ENCODE results near the gene KBTBD2.

KBTBD2 gene

GRCh38 chr7:32872421-32872820, 19.1 kb downstream of the KBTBD2 start:
- H3K4ac ChIP-seq (ENCODE audit: low read length) = no peak overlapping the region
- H2BK15ac ChIP-seq (ENCODE audit: low read length) = no peak overlapping the region
- H3K4me3 ChIP-seq (ENCODE audit: low read length in 2 of 2) = no peak overlapping the region
- no peak overlapping the region for H2BK5ac ChIP-seq (ENCODE audit: low read length)
- H3K23ac ChIP-seq (ENCODE audit: low read depth, low read length, poor library complexity) = no peak overlapping the region
- no peaks in the 10 kb centered on the region for H3K27me3 ChIP-seq (ENCODE audit: control insufficient read depth in 3 of 3, insufficient read depth in 3 of 3, low read depth in 1 of 3, low read length in 3 of 3)
- H3K36me3 ChIP-seq (replicated peaks in 1 of 2; ENCODE audit: control insufficient read depth in 2 of 2, insufficient read depth in 2 of 2, low read length in 2 of 2) = peaks cover 21 to 95% of the 10 kb centered on the region in 2 donors
- no peak overlapping the region for H2AFZ ChIP-seq (ENCODE audit: low read length)
- H4K8ac ChIP-seq (ENCODE audit: low read depth, low read length) = no peak overlapping the region
- H3K9ac ChIP-seq (ENCODE audit: low read depth, low read length, poor library complexity) = no peak overlapping the region
- no peak overlapping the region for H3K4me2 ChIP-seq (ENCODE audit: insufficient read depth, low read length, poor library complexity, severe bottlenecking)
- no peak overlapping the region for H2BK120ac ChIP-seq (ENCODE audit: low read depth, low read length)
- H3K4me1 ChIP-seq (ENCODE audit: control insufficient read depth in 2 of 2, insufficient read depth in 1 of 2, low read depth in 1 of 2, low read length in 2 of 2) = no peaks in the 10 kb centered on the region
- no peak overlapping the region for H3K18ac ChIP-seq (ENCODE audit: low read length)
- WGBS, 2 donors (ENCODE audit: extremely low coverage in 2 of 2, insufficient read length in 2 of 2, insufficient replicate concordance in 1 of 2) = no CpG with 5 or more reads among the region's 2 CpGs
- no peak overlapping the region for H2BK12ac ChIP-seq (ENCODE audit: low read length)
- H3K14ac ChIP-seq (ENCODE audit: low read length) = no peak overlapping the region
- no peak overlapping the region for H2AK5ac ChIP-seq (ENCODE audit: low read depth, low read length)
- H4K91ac ChIP-seq (ENCODE audit: low read depth, low read length, poor library complexity) = no peak overlapping the region
- no peaks in the 10 kb centered on the region for H3K79me1 ChIP-seq (ENCODE audit: low read depth, low read length)
- H3K9me3 ChIP-seq (replicated peaks in 1 of 2; ENCODE audit: control insufficient read depth in 2 of 2, insufficient read depth in 1 of 2, low read depth in 1 of 2, low read length in 2 of 2) = peaks cover 0 to 4% of the 10 kb centered on the region in 2 donors
- DNase-seq (ENCODE audit: low spot score) = no peak
- H3K27ac ChIP-seq (replicated peaks; ENCODE audit: low read length) = no peak overlapping the region

- H3K79me1 ChIP-seq (ENCODE audit: low read depth, low read length) = no peaks in the 10 kb centered on the region
- H3K36me3 ChIP-seq (replicated peaks in 1 of 2; ENCODE audit: control insufficient read depth in 2 of 2, insufficient read depth in 2 of 2, low read length in 2 of 2) = peaks cover 21 to 97% of the 10 kb centered on the region in 2 donors
- no peak overlapping the region for H3K27ac ChIP-seq (replicated peaks; ENCODE audit: low read length)
- H3K4me3 ChIP-seq (ENCODE audit: low read length in 2 of 2) = no peak overlapping the region
- H2AK5ac ChIP-seq (ENCODE audit: low read depth, low read length) = no peak overlapping the region
- no peak overlapping the region for H2BK15ac ChIP-seq (ENCODE audit: low read length)
- no peak overlapping the region for H2BK12ac ChIP-seq (ENCODE audit: low read length)
- H3K23ac ChIP-seq (ENCODE audit: low read depth, low read length, poor library complexity) = no peak overlapping the region
- H3K14ac ChIP-seq (ENCODE audit: low read length) = no peak overlapping the region
- H3K4me1 ChIP-seq (ENCODE audit: control insufficient read depth in 2 of 2, insufficient read depth in 1 of 2, low read depth in 1 of 2, low read length in 2 of 2) = no peaks in the 10 kb centered on the region
- no peak for DNase-seq (ENCODE audit: low spot score)
- H3K18ac ChIP-seq (ENCODE audit: low read length) = no peak overlapping the region
- H2AFZ ChIP-seq (ENCODE audit: low read length) = no peak overlapping the region
- no peak overlapping the region for H3K9ac ChIP-seq (ENCODE audit: low read depth, low read length, poor library complexity)
- WGBS, 2 donors (ENCODE audit: extremely low coverage in 2 of 2, insufficient read length in 2 of 2, insufficient replicate concordance in 1 of 2) = no CpG with 5 or more reads among the region's 4 CpGs
- H3K9me3 ChIP-seq (replicated peaks in 1 of 2; ENCODE audit: control insufficient read depth in 2 of 2, insufficient read depth in 1 of 2, low read depth in 1 of 2, low read length in 2 of 2) = peaks cover 0 to 10% of the 10 kb centered on the region in 2 donors
- H3K4ac ChIP-seq (ENCODE audit: low read length) = no peak overlapping the region
- no peak overlapping the region for H2BK120ac ChIP-seq (ENCODE audit: low read depth, low read length)
- H3K4me2 ChIP-seq (ENCODE audit: insufficient read depth, low read length, poor library complexity, severe bottlenecking) = no peak overlapping the region
- H2BK5ac ChIP-seq (ENCODE audit: low read length) = no peak overlapping the region
- no peak overlapping the region for H4K91ac ChIP-seq (ENCODE audit: low read depth, low read length, poor library complexity)
- no peak overlapping the region for H4K8ac ChIP-seq (ENCODE audit: low read depth, low read length)
- H3K27me3 ChIP-seq (ENCODE audit: control insufficient read depth in 3 of 3, insufficient read depth in 3 of 3, low read depth in 1 of 3, low read length in 3 of 3) = no peaks in the 10 kb centered on the region
Measured at GRCh38 chr7:32871624-32872371, 19.8 kb downstream of the KBTBD2 start.

DNA sequence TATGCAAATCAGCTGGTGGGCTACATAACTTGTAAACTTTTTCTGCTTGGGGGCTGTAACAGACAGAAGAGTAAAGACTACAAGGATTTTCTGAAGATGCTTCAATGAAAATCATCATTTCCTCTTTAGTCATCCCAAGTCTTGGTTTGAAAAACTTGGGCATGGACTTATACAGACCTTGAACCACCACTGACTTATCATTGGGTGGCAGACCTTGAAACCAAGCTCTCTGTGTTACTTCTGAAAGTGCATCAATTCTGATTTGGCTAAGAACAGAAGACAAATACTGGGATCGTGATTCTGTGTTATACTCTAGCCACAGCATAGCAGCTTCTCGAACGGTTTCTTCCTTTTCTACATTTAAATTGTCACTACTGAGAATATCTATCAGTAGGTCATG, 21.3 kb downstream of the KBTBD2 start:
- no CpG with 5 or more reads among the region's 3 CpGs for WGBS, 2 donors (ENCODE audit: extremely low coverage in 2 of 2, insufficient read length in 2 of 2, insufficient replicate concordance in 1 of 2)
- no peak overlapping the region for H2BK120ac ChIP-seq (ENCODE audit: low read depth, low read length)
- no peak overlapping the region for H4K8ac ChIP-seq (ENCODE audit: low read depth, low read length)
- H3K27me3 ChIP-seq (ENCODE audit: control insufficient read depth in 3 of 3, insufficient read depth in 3 of 3, low read depth in 1 of 3, low read length in 3 of 3) = no peaks in the 10 kb centered on the region
- no peak overlapping the region for H3K23ac ChIP-seq (ENCODE audit: low read depth, low read length, poor library complexity)
- H2BK12ac ChIP-seq (ENCODE audit: low read length) = no peak overlapping the region
- H3K27ac ChIP-seq (replicated peaks; ENCODE audit: low read length) = no peak overlapping the region
- DNase-seq (ENCODE audit: low spot score) = no peak
- no peaks in the 10 kb centered on the region for H3K79me1 ChIP-seq (ENCODE audit: low read depth, low read length)
- no peak overlapping the region for H3K18ac ChIP-seq (ENCODE audit: low read length)
- no peak overlapping the region for H3K4ac ChIP-seq (ENCODE audit: low read length)
- no peaks in the 10 kb centered on the region for H3K4me1 ChIP-seq (ENCODE audit: control insufficient read depth in 2 of 2, insufficient read depth in 1 of 2, low read depth in 1 of 2, low read length in 2 of 2)
- H3K36me3 ChIP-seq (replicated peaks in 1 of 2; ENCODE audit: control insufficient read depth in 2 of 2, insufficient read depth in 2 of 2, low read length in 2 of 2) = peaks cover 22 to 98% of the 10 kb centered on the region in 2 donors
- no peak overlapping the region for H2AFZ ChIP-seq (ENCODE audit: low read length)
- peaks cover 0 to 18% of the 10 kb centered on the region in 2 donors for H3K9me3 ChIP-seq (replicated peaks in 1 of 2; ENCODE audit: control insufficient read depth in 2 of 2, insufficient read depth in 1 of 2, low read depth in 1 of 2, low read length in 2 of 2)
- H3K4me3 ChIP-seq (ENCODE audit: low read length in 2 of 2) = no peak overlapping the region
- H4K91ac ChIP-seq (ENCODE audit: low read depth, low read length, poor library complexity) = no peak overlapping the region
- no peak overlapping the region for H3K14ac ChIP-seq (ENCODE audit: low read length)
- no peak overlapping the region for H3K9ac ChIP-seq (ENCODE audit: low read depth, low read length, poor library complexity)
- no peak overlapping the region for H3K4me2 ChIP-seq (ENCODE audit: insufficient read depth, low read length, poor library complexity, severe bottlenecking)
- no peak overlapping the region for H2BK5ac ChIP-seq (ENCODE audit: low read length)
- no peak overlapping the region for H2BK15ac ChIP-seq (ENCODE audit: low read length)
- no peak overlapping the region for H2AK5ac ChIP-seq (ENCODE audit: low read depth, low read length)

- Histone ChIP-seq H3K4ac (ENCODE audit: low read length) (no peak overlapping the region), H2AK5ac (ENCODE audit: low read depth, low read length) (no peak overlapping the region), H3K23ac (ENCODE audit: low read depth, low read length, poor library complexity) (no peak overlapping the region), H2BK5ac (ENCODE audit: low read length) (no peak overlapping the region), H3K79me1 (ENCODE audit: low read depth, low read length) (no peaks in the 10 kb centered on the region), H4K91ac (ENCODE audit: low read depth, low read length, poor library complexity) (no peak overlapping the region), H3K27me3 (ENCODE audit: control insufficient read depth in 3 of 3, insufficient read depth in 3 of 3, low read depth in 1 of 3, low read length in 3 of 3) (no peaks in the 10 kb centered on the region), H3K4me2 (ENCODE audit: insufficient read depth, low read length, poor library complexity, severe bottlenecking) (no peak overlapping the region), H3K4me3 (ENCODE audit: low read length in 2 of 2) (no peak overlapping the region), H3K18ac (ENCODE audit: low read length) (no peak overlapping the region), H4K8ac (ENCODE audit: low read depth, low read length) (no peak overlapping the region), H3K4me1 (ENCODE audit: control insufficient read depth in 2 of 2, insufficient read depth in 1 of 2, low read depth in 1 of 2, low read length in 2 of 2) (no peaks in the 10 kb centered on the region), H3K9me3 (replicated peaks in 1 of 2; ENCODE audit: control insufficient read depth in 2 of 2, insufficient read depth in 1 of 2, low read depth in 1 of 2, low read length in 2 of 2) (peaks cover 0 to 20% of the 10 kb centered on the region in 2 donors), H3K14ac (ENCODE audit: low read length) (no peak overlapping the region), H3K9ac (ENCODE audit: low read depth, low read length, poor library complexity) (no peak overlapping the region), H3K36me3 (replicated peaks in 1 of 2; ENCODE audit: control insufficient read depth in 2 of 2, insufficient read depth in 2 of 2, low read length in 2 of 2) (peaks cover 22 to 98% of the 10 kb centered on the region in 2 donors), H2BK15ac (ENCODE audit: low read length) (no peak overlapping the region), H2BK12ac (ENCODE audit: low read length) (no peak overlapping the region), H2AFZ (ENCODE audit: low read length) (no peak overlapping the region), H3K27ac (replicated peaks; ENCODE audit: low read length) (no peak overlapping the region), H2BK120ac (ENCODE audit: low read depth, low read length) (no peak overlapping the region)
- no CpG with 5 or more reads among the region's 7 CpGs for WGBS, 2 donors (ENCODE audit: extremely low coverage in 2 of 2, insufficient read length in 2 of 2, insufficient replicate concordance in 1 of 2)
- DNase-seq (ENCODE audit: low spot score) = no peak
Measured at GRCh38 chr7:32869716-32870115, 21.8 kb downstream of the KBTBD2 start.
